Hepatocyte (in vitro differentiated cells): ENCODE measurements around the gene LPP. TPM values are rescaled to one million over a fixed set of nuclear protein-coding genes. Genes with fewer than 3 reads are reported as not detected.

Source experiments
- DNase-seq: peaks from one replicate; pipeline ENCODE4 v3.0.0-alpha.2; 2016; ENCODE audit warnings: low spot score
- H2AFZ ChIP-seq: fragments of 200-600 bp; sonication (generic); 2 replicates; pipeline ENCODE4 v1.6.0; 2016; ENCODE audit warnings: antibody characterized with exemption, mild to moderate bottlenecking
- H3K27ac ChIP-seq: fragments of 200-600 bp; sonication (generic); 2 replicates; pipeline ENCODE4 v1.5.1; 2016; ENCODE audit warnings: mild to moderate bottlenecking
- H3K27me3 ChIP-seq: fragments of 200-600 bp; sonication (generic); 2 replicates; pipeline ENCODE4 v1.6.1; 2016
- H3K36me3 ChIP-seq: fragments of 200-600 bp; sonication (generic); replicated peaks from 2 replicates; pipeline ENCODE4 v1.5.1; 2016; ENCODE audit warnings: low read depth; ENCODE audit not compliant: insufficient read depth
- H3K4me1 ChIP-seq: fragments of 200-600 bp; sonication (generic); 2 replicates; pipeline ENCODE4 v1.5.1; 2016; ENCODE audit warnings: mild to moderate bottlenecking, moderate library complexity; ENCODE audit not compliant: insufficient read depth
- H3K4me2 ChIP-seq: fragments of 200-600 bp; sonication (generic); 2 replicates; pipeline ENCODE4 v1.6.0; 2016
- H3K4me3 ChIP-seq: fragments of 200-600 bp; sonication (generic); 2 replicates; pipeline ENCODE4 v1.5.1; 2016; ENCODE audit warnings: mild to moderate bottlenecking
- H3K79me2 ChIP-seq: fragments of 200-600 bp; sonication (generic); 2 replicates; pipeline ENCODE4 v1.6.0; 2017; ENCODE audit warnings: mild to moderate bottlenecking
- H3K9me2 ChIP-seq: fragments of 200-600 bp; sonication (generic); replicated peaks from 2 replicates; pipeline ENCODE4 v1.6.0; 2017; ENCODE audit warnings: mild to moderate bottlenecking; ENCODE audit not compliant: insufficient read depth
- H3K9me3 ChIP-seq: fragments of 200-600 bp; sonication (generic); 2 replicates; pipeline ENCODE4 v1.5.1; 2016; ENCODE audit warnings: low read depth, mild to moderate bottlenecking
- H4K20me1 ChIP-seq: fragments of 200-600 bp; sonication (generic); 2 replicates; pipeline ENCODE4 v1.6.0; 2016; ENCODE audit warnings: mild to moderate bottlenecking; ENCODE audit not compliant: insufficient read depth, poor library complexity, severe bottlenecking
- CTCF ChIP-seq: fragments of 200-600 bp; sonication (generic); IDR thresholded peaks from 2 replicates; pipeline ENCODE4 v1.5.1; 2016; ENCODE audit warnings: antibody characterized with exemption, mild to moderate bottlenecking; ENCODE audit not compliant: poor library complexity
- EZH2 ChIP-seq: fragments of 200-600 bp; sonication (generic); IDR thresholded peaks from 2 replicates; pipeline ENCODE4 v1.6.1; 2016; ENCODE audit warnings: antibody characterized with exemption, mild to moderate bottlenecking, borderline replicate concordance
- EZH2phosphoT487 ChIP-seq: fragments of 200-600 bp; sonication (generic); IDR thresholded peaks from one replicate; pipeline ENCODE4 v1.6.1; 2018; ENCODE audit warnings: antibody characterized with exemption, mild to moderate bottlenecking, low read depth, moderate library complexity; ENCODE audit not compliant: unreplicated experiment, severe bottlenecking
- WGBS: methylation state at CpG from one replicate; pipeline ENCODE4 v1.1.6; 2016; ENCODE audit warnings: low lambda C conversion rate; ENCODE audit errors: missing lambda C conversion rate; 5-methylcytosine and 5-hydroxymethylcytosine counted together
- polyA plus RNA-seq: library from polyadenylated mRNA; unstranded; fragments of >200 nt; fragmentation: Nextera tagmentation; extraction: Ambion mirVana; gene quantifications from 2 replicates; pipeline ENCODE4 v1.2.1, GENCODE V29; 2016
- total RNA-seq: library from RNA; depleted of rRNA; stranded (reverse); fragments of >200 nt; gene quantifications from 2 replicates; pipeline ENCODE4 v1.2.3, GENCODE V29; 2014

Gene LPP
- total and polyA plus RNA-seq, 2 experiments from 2014 or later, result 53.2 to 73.8 TPM

- H3K4me2 ChIP-seq, result no peak overlapping the region
- no peaks in the 10 kb centered on the region for H4K20me1 ChIP-seq
- H3K36me3 ChIP-seq, result no peaks in the 10 kb centered on the region
- H3K79me2 ChIP-seq, result peaks cover 6% of the 10 kb centered on the region
- no peaks in the 10 kb centered on the region for H3K9me2 ChIP-seq
- no peak overlapping the region for H3K4me3 ChIP-seq
- H3K4me1 ChIP-seq, result no peaks in the 10 kb centered on the region
- DNase-seq, result no peak
- no peaks in the 10 kb centered on the region for H3K27me3 ChIP-seq
- H3K9me3 ChIP-seq, result no peaks in the 10 kb centered on the region
- H3K27ac ChIP-seq, result no peak overlapping the region
- no peak for TF ChIP-seq EZH2
- TF ChIP-seq EZH2phosphoT487, result no peak
- no peak for TF ChIP-seq CTCF
- no peak overlapping the region for H2AFZ ChIP-seq
These were observed 448.2 kb downstream of the LPP start for GRCh38 chr3:188602111-188602510.

- DNase-seq, result no peak
- Histone ChIP-seq H3K27ac (no peak overlapping the region), H4K20me1 (no peaks in the 10 kb centered on the region), H3K9me3 (no peaks in the 10 kb centered on the region), H3K9me2 (no peaks in the 10 kb centered on the region), H2AFZ (no peak overlapping the region), H3K27me3 (no peaks in the 10 kb centered on the region), H3K4me2 (no peak overlapping the region), H3K4me3 (no peak overlapping the region), H3K4me1 (no peaks in the 10 kb centered on the region), H3K36me3 (no peaks in the 10 kb centered on the region), H3K79me2 (peaks cover 7% of the 10 kb centered on the region)
- TF ChIP-seq EZH2phosphoT487 (no peak), CTCF (no peak), EZH2 (no peak)
- 94% methylated on average over 3 of the region's 3 CpGs for WGBS
These were observed 448.7 kb downstream of the LPP start for GRCh38 chr3:188602620-188603019.

GRCh38 chr3:188604651-188605050, 450.7 kb downstream of the LPP start:
- Histone ChIP-seq H3K4me2 (no peak overlapping the region), H3K27me3 (no peaks in the 10 kb centered on the region), H3K36me3 (no peaks in the 10 kb centered on the region)

More at GRCh38 chr3:188604651-188605050, 450.7 kb downstream of the LPP start:
- Histone ChIP-seq H3K4me1 (no peaks in the 10 kb centered on the region), H3K9me2 (no peaks in the 10 kb centered on the region), H3K27ac (no peak overlapping the region), H2AFZ (no peak overlapping the region), H3K9me3 (no peaks in the 10 kb centered on the region), H3K79me2 (peaks cover 13% of the 10 kb centered on the region), H3K4me3 (no peak overlapping the region), H4K20me1 (no peaks in the 10 kb centered on the region)
- DNase-seq, result no peak
- WGBS, result 84% methylated on average over 1 of the region's 1 CpG
- TF ChIP-seq EZH2, result no peak
- TF ChIP-seq CTCF, result no peak
- no peak for TF ChIP-seq EZH2phosphoT487
